Liver (tissue), 9 donors: ENCODE measurements around the gene HIVEP2. TPM values are rescaled to one million over a fixed set of nuclear protein-coding genes. Genes with fewer than 3 reads are reported as not detected.

Experiments used
- DNase-seq: peaks from one replicate; pipeline ENCODE4 v3.0.0-alpha.2; 2017; ENCODE audit warnings: low spot score
- H3K27ac ChIP-seq, 2 donors: one replicate each; pipeline ENCODE4 v1.7.0; 2013; ENCODE audit warnings: inconsistent platforms in 2 of 2, low read length in 2 of 2, control low read depth in 1 of 2, low read depth in 1 of 2, mild to moderate bottlenecking in 1 of 2
- H3K27me3 ChIP-seq, 4 donors: one replicate each; pipeline versions ENCODE4 v1.6.1 to v1.7.0; 2013; ENCODE audit warnings: low read length in 3 of 4, inconsistent platforms in 1 of 4, mild to moderate bottlenecking in 1 of 4, moderate library complexity in 1 of 4; ENCODE audit not compliant: control insufficient read depth in 4 of 4, insufficient read depth in 4 of 4
- H3K36me3 ChIP-seq, 4 donors: one replicate each; pipeline versions ENCODE4 v1.6.1 to v1.7.0; 2013; ENCODE audit warnings: low read length in 3 of 4, mild to moderate bottlenecking in 3 of 4, low read depth in 1 of 4, moderate library complexity in 1 of 4; ENCODE audit not compliant: control insufficient read depth in 4 of 4, insufficient read depth in 3 of 4
- H3K4me1 ChIP-seq, 4 donors: one replicate each; pipeline versions ENCODE4 v1.6.1 to v1.7.0; 2013; ENCODE audit warnings: low read length in 3 of 4, mild to moderate bottlenecking in 3 of 4, moderate library complexity in 1 of 4; ENCODE audit not compliant: control insufficient read depth in 4 of 4, insufficient read depth in 4 of 4
- H3K4me3 ChIP-seq, 3 donors: one replicate each; pipeline versions ENCODE4 v1.6.1 to v1.7.0; 2013; ENCODE audit warnings: low read length in 3 of 3, control low read depth in 1 of 3, low read depth in 1 of 3, mild to moderate bottlenecking in 1 of 3
- H3K9ac ChIP-seq, 2 donors: one replicate each; pipeline ENCODE4 v1.7.0; 2013; ENCODE audit warnings: low read length in 2 of 2, mild to moderate bottlenecking in 2 of 2, moderate library complexity in 2 of 2, control low read depth in 1 of 2, low read depth in 1 of 2
- H3K9me3 ChIP-seq, 4 donors: one replicate each; pipeline versions ENCODE4 v1.6.1 to v1.7.0; 2013; ENCODE audit warnings: low read length in 3 of 4; ENCODE audit not compliant: control insufficient read depth in 4 of 4
- EGR1 ChIP-seq, 2 donors: IDR thresholded peaks; 2 replicates each; pipeline ENCODE4 v1.6.1; 2016 to 2018; ENCODE audit warnings: antibody characterized with exemption in 2 of 2, low read depth in 2 of 2
- FOXA1 ChIP-seq: IDR thresholded peaks from 2 replicates; pipeline ENCODE4 v1.6.1; 2016; ENCODE audit warnings: antibody characterized with exemption
- FOXA2 ChIP-seq: IDR thresholded peaks from 2 replicates; pipeline ENCODE4 v1.6.1; 2016; ENCODE audit warnings: antibody characterized with exemption
- GABPA ChIP-seq, 2 donors: IDR thresholded peaks in 1 of 2; conservative IDR thresholded peaks in 1 of 2; 2 replicates each; pipeline ENCODE4 v1.6.1; 2016; ENCODE audit warnings: antibody characterized with exemption in 2 of 2, mild to moderate bottlenecking in 1 of 2, moderate library complexity in 1 of 2
- HNF4A ChIP-seq, 2 donors: conservative IDR thresholded peaks; 2 replicates each; pipeline ENCODE4 v1.6.1; 2016; ENCODE audit warnings: antibody characterized with exemption in 2 of 2, mild to moderate bottlenecking in 2 of 2
- HNF4G ChIP-seq: IDR thresholded peaks from 2 replicates; pipeline ENCODE4 v1.6.1; 2016; ENCODE audit warnings: antibody characterized with exemption
- JUND ChIP-seq, 2 donors: IDR thresholded peaks; 2 replicates each; pipeline ENCODE4 v1.6.1; 2016; ENCODE audit warnings: antibody characterized with exemption in 2 of 2
- NR2F2 ChIP-seq: IDR thresholded peaks from 2 replicates; pipeline ENCODE4 v1.6.1; 2016; ENCODE audit warnings: antibody characterized with exemption
- RAD21 ChIP-seq, 2 donors: IDR thresholded peaks; 2 replicates each; pipeline ENCODE4 v1.6.1; 2016; ENCODE audit warnings: antibody characterized with exemption in 2 of 2, mild to moderate bottlenecking in 2 of 2
- RXRA ChIP-seq, 2 donors: IDR thresholded peaks; 2 replicates each; pipeline ENCODE4 v1.6.1; 2017 to 2018; ENCODE audit warnings: antibody characterized with exemption in 2 of 2, mild to moderate bottlenecking in 1 of 2
- SP1 ChIP-seq: IDR thresholded peaks from 2 replicates; pipeline ENCODE4 v1.6.1; 2018; ENCODE audit warnings: antibody characterized with exemption, mild to moderate bottlenecking
- TAF1 ChIP-seq: conservative IDR thresholded peaks from 2 replicates; pipeline ENCODE4 v1.6.1; 2016; ENCODE audit warnings: antibody characterized with exemption, mild to moderate bottlenecking
- YY1 ChIP-seq: IDR thresholded peaks from 2 replicates; pipeline ENCODE4 v1.6.1; 2016; ENCODE audit warnings: antibody characterized with exemption, mild to moderate bottlenecking
- WGBS: extraction: QIAGEN DNeasy Blood & Tissue Kit; methylation state at CpG from one replicate; pipeline ENCODE4 v1.1.7; 2013; 5-methylcytosine and 5-hydroxymethylcytosine counted together
- polyA plus RNA-seq, 2 donors: library from polyadenylated mRNA; stranded (reverse) in 1 of 2; unstranded in 1 of 2; fragments of 200-250 nt in 1 of 2; fragments of >200 nt in 1 of 2; fragmentation: Nextera tagmentation in 1 of 2; extraction: Ambion mirVana in 1 of 2; gene quantifications; one replicate each; pipeline versions ENCODE4 v1.2.1 to v1.2.3, GENCODE V29; 2013 to 2015
- total RNA-seq, 2 donors: library from RNA; depleted of rRNA; stranded (reverse); fragments of >200 nt; gene quantifications; one replicate each; pipeline ENCODE4 v1.2.3, GENCODE V29; 2014
- TF ChIP-seq, protein P1 (sequence below): IDR thresholded peaks from 2 replicates; pipeline ENCODE4 v1.6.1; 2016; ENCODE audit warnings: antibody characterized with exemption
- TF ChIP-seq, protein P2 (sequence below): IDR thresholded peaks from 2 replicates; pipeline ENCODE4 v1.6.1; 2016; ENCODE audit warnings: antibody characterized with exemption
- TF ChIP-seq, protein P3 (sequence below): IDR thresholded peaks from 2 replicates; pipeline ENCODE4 v1.6.1; 2016; ENCODE audit warnings: antibody characterized with exemption
- TF ChIP-seq, protein P4 (sequence below): IDR thresholded peaks from 2 replicates; pipeline ENCODE4 v1.6.1; 2016; ENCODE audit warnings: antibody characterized with exemption, mild to moderate bottlenecking
- donor health status: healthy.
- donor health status: healthy.
- donor health status: healthy.
- donor health status: healthy.
- donor health status: healthy.

Gene HIVEP2
- total and polyA plus RNA-seq, 4 donors = 0.82 to 6.6 (median 1.3) TPM

DNA sequence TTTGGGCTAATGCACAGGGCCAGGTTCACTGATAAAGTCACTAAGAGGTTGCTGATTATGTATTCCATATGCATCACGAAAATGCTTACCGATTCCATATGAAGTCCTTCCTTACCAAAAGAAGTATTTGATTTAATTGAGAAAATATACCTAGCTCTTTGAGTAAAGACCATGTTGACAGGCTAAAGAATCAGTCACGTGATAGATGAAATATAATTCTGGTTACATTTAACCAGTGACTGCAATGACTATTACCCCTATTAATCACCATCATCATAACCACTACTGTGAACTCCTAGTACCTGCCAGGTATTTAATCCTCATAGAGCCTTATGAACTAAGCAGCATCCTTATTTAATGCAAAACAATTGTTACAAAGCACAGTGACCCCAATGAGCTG, 110.1 kb downstream of the HIVEP2 start:
- Histone ChIP-seq H3K27me3 (no peaks in the 10 kb centered on the region), H3K9me3 (no peaks in the 10 kb centered on the region), H3K9ac (no peak overlapping the region), H3K4me1 (peaks cover 0 to 2% (median 0%) of the 10 kb centered on the region in 4 donors), H3K27ac (no peak overlapping the region), H3K4me3 (no peak overlapping the region), H3K36me3 (no peaks in the 10 kb centered on the region)
- DNase-seq = no peak
- 96% methylated on average over 3 of the region's 3 CpGs for WGBS
- TF ChIP-seq EGR1 (IDR thresholded peaks at IDR 0.05; ENCODE audit: low read depth in 2 of 2) (no peak), GABPA (IDR thresholded peaks at IDR 0.05 in 1 of 2, conservative IDR thresholded peaks at IDR 0.05 in 1 of 2) (no peak), RAD21 (IDR thresholded peaks at IDR 0.05) (no peak)
- TF ChIP-seq, protein P1, sequence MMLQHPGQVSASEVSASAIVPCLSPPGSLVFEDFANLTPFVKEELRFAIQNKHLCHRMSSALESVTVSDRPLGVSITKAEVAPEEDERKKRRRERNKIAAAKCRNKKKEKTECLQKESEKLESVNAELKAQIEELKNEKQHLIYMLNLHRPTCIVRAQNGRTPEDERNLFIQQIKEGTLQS = no peak
- TF ChIP-seq, protein P2, sequence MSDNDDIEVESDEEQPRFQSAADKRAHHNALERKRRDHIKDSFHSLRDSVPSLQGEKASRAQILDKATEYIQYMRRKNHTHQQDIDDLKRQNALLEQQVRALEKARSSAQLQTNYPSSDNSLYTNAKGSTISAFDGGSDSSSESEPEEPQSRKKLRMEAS = no peak

DNA sequence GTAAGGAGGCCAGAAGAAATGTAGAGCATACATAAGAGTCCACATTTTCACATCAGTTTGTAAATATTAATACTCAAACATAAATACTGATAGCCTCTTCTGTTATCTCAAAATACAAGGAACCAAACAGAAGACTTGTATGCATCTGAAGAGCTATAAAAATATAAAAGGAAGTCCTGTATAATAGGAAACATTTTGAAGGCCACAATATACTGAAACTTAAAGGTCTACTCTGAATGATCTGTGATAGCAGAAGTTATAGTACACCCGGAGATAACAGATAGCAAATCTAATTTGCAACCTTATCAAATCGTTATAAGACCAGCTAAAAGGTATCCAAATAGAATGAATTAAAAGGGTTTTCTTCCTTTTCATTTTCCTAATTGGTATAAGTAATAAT, 111.2 kb downstream of the HIVEP2 start:
- 73% methylated on average over 2 of the region's 2 CpGs for WGBS
- H3K36me3 ChIP-seq = no peaks in the 10 kb centered on the region
- no peak for DNase-seq
- H3K9me3 ChIP-seq = no peaks in the 10 kb centered on the region
- H3K9ac ChIP-seq = no peak overlapping the region
- no peak for TF ChIP-seq RXRA (IDR thresholded peaks at IDR 0.05)
- no peak for TF ChIP-seq JUND (IDR thresholded peaks at IDR 0.05)
- TF ChIP-seq, protein P3, sequence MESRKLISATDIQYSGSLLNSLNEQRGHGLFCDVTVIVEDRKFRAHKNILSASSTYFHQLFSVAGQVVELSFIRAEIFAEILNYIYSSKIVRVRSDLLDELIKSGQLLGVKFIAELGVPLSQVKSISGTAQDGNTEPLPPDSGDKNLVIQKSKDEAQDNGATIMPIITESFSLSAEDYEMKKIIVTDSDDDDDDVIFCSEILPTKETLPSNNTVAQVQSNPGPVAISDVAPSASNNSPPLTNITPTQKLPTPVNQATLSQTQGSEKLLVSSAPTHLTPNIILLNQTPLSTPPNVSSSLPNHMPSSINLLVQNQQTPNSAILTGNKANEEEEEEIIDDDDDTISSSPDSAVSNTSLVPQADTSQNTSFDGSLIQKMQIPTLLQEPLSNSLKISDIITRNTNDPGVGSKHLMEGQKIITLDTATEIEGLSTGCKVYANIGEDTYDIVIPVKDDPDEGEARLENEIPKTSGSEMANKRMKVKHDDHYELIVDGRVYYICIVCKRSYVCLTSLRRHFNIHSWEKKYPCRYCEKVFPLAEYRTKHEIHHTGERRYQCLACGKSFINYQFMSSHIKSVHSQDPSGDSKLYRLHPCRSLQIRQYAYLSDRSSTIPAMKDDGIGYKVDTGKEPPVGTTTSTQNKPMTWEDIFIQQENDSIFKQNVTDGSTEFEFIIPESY = no peak
- TF ChIP-seq SP1 = no peak
- no peak for TF ChIP-seq TAF1
- TF ChIP-seq NR2F2 = no peak
- no peak for TF ChIP-seq HNF4A (conservative IDR thresholded peaks at IDR 0.05)
- TF ChIP-seq, protein P4, sequence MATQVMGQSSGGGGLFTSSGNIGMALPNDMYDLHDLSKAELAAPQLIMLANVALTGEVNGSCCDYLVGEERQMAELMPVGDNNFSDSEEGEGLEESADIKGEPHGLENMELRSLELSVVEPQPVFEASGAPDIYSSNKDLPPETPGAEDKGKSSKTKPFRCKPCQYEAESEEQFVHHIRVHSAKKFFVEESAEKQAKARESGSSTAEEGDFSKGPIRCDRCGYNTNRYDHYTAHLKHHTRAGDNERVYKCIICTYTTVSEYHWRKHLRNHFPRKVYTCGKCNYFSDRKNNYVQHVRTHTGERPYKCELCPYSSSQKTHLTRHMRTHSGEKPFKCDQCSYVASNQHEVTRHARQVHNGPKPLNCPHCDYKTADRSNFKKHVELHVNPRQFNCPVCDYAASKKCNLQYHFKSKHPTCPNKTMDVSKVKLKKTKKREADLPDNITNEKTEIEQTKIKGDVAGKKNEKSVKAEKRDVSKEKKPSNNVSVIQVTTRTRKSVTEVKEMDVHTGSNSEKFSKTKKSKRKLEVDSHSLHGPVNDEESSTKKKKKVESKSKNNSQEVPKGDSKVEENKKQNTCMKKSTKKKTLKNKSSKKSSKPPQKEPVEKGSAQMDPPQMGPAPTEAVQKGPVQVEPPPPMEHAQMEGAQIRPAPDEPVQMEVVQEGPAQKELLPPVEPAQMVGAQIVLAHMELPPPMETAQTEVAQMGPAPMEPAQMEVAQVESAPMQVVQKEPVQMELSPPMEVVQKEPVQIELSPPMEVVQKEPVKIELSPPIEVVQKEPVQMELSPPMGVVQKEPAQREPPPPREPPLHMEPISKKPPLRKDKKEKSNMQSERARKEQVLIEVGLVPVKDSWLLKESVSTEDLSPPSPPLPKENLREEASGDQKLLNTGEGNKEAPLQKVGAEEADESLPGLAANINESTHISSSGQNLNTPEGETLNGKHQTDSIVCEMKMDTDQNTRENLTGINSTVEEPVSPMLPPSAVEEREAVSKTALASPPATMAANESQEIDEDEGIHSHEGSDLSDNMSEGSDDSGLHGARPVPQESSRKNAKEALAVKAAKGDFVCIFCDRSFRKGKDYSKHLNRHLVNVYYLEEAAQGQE = no peak
- TF ChIP-seq FOXA1 = no peak
- TF ChIP-seq, protein P2 = no peak
- no peak for TF ChIP-seq HNF4G
- TF ChIP-seq EGR1 (IDR thresholded peaks at IDR 0.05; ENCODE audit: low read depth in 2 of 2) = no peak
- no peak for TF ChIP-seq YY1
- TF ChIP-seq, protein P1 = no peak
- TF ChIP-seq FOXA2 = no peak
- no peak overlapping the region for H3K4me3 ChIP-seq
- no peak overlapping the region for H3K27ac ChIP-seq
- H3K4me1 ChIP-seq = no peaks in the 10 kb centered on the region
- H3K27me3 ChIP-seq = no peaks in the 10 kb centered on the region
